Measurements from ENCODE around the gene ZNF516.
A peak's percentile ranks its signal among the peaks of the same experiment; 100 is the strongest.

Gene ZNF516

GRCh38 chr18:76436342-76436741, 58.7 kb downstream of the ZNF516 start:
- intact Hi-C loops (cut with DNase I) = no loop called here

GRCh38 chr18:76435316-76435989, 59.6 kb downstream of the ZNF516 start:
- intact Hi-C loops (cut with DNase I) = no loop called here
- peak in 6 of 42 donors; percentile 23 to 51 (median 41) for DNase-seq

More at GRCh38 chr18:76436342-76436741, 58.7 kb downstream of the ZNF516 start:
- no peak for DNase-seq

GRCh38 chr18:76434452-76434851, 60.6 kb downstream of the ZNF516 start:
- intact Hi-C loops (cut with DNase I) = no loop called here
- DNase-seq = no peak

DNA sequence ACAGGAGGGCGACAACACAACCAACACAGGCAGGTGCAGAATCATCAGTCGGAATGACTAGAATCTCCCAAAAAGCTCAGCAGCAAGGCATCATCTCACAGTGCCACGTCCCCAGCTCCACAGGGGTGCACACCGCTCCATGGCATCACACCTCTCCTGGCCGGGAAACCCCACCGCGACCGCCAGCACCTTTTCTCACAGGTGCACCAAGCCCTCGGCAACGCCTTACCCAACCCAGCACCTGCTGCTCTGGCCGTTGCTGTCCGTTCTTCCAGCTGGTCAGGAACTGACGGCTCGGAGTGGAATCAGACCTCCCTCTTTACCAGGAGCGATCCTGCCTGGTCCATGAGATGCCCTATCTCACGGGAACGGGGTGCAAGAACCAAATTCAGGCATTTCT, 61.3 kb downstream of the ZNF516 start:
- no peak for DNase-seq

GRCh38 chr18:76432970-76433767, 61.9 kb downstream of the ZNF516 start:
- no peak for DNase-seq
- intact Hi-C loops (cut with DNase I) = no loop called here

More for the DNA sequence above, 61.3 kb downstream of the ZNF516 start:
- intact Hi-C loops (cut with DNase I) = no loop called here

DNA sequence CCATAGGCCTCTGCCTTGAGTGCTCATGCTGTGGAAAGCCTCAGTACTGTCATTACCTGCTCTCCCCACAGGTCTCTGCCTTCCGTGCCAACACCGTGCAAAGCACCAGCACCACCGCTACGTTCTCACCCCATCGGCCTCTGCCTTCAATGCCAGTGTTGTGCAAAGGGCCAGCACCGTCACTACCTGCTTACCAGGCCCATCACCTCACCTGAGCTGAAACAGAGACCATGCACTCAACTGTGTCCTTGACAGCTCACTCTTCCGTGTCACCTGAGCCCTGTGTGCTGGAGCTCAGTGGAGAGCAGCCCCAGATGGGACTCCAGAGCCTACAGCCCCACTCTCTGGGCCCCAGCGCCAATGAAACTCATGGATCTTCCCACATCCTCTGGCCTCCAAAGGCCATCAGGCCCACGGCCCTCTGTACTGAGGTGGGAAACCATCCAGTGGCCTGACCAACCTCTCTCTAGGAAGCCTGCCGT, 62.7 kb downstream of the ZNF516 start:
- intact Hi-C loops (cut with DNase I) = no loop called here
- no peak for DNase-seq

DNA sequence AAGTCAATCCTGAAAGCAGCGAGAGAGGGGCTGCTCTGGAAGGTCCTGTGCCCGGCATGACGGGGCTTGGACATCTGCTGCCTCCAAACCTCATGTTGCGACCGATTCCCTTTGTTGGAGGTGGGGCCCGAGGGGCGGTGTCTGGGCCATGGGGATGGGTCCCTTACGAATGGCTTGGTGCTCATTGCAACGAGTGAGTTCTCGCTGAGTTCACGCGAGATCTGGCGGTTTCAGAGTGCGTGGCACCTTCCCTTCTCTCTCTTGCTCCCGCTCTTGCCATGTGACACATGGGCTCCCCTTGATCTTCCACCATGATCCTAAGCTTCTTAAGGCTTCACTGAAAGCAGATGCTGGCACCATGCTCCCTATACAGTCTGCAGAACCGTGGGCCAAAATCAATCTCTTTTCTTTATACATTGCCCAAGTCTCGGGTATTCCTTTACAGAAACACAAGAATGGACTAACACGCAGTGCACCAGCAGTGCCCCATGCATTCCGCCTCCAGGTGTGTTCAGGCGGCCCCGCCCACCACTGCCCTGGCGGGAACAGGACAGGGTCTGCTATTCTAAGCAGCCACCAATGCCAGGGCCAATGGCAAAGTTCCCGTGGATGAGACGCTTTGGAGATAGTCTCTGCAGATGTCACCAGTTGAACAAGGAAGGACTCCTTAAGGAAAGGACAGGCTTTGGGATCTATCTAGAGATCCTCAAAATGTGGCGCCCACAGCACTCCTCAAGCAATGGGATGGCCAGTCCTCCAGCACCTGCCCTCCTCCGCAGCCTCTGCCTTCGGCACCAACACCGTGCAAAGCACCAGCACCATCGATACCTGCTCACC, 63.4 kb downstream of the ZNF516 start:
- intact Hi-C loops (cut with DNase I) = no loop called here
- no peak for DNase-seq

DNA sequence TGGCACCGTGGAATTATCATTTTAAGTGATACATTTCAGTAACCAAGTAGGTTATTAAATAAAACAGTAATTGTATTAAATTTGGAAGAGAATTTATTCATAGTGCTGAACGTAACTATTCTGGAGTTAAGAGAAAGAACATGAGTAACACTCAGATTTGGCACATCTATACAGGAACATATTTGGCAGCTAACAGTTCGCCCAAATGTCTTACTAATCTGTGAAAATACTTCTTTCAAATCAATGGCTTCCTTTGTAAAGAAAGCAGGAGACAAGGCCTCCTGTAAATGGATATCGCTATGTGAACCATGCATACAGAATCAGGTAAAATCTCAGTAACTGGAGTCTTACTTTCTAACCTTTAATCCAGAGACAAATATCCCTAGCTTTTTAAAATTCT, 64.4 kb downstream of the ZNF516 start:
- intact Hi-C loops (cut with DNase I) = no loop called here
- no peak for DNase-seq

- intact Hi-C loops (cut with DNase I) = no loop called here
- peak in 1 of 42 donors; percentile 19 for DNase-seq
These were observed 65.5 kb downstream of the ZNF516 start for GRCh38 chr18:76429262-76430126.

DNA sequence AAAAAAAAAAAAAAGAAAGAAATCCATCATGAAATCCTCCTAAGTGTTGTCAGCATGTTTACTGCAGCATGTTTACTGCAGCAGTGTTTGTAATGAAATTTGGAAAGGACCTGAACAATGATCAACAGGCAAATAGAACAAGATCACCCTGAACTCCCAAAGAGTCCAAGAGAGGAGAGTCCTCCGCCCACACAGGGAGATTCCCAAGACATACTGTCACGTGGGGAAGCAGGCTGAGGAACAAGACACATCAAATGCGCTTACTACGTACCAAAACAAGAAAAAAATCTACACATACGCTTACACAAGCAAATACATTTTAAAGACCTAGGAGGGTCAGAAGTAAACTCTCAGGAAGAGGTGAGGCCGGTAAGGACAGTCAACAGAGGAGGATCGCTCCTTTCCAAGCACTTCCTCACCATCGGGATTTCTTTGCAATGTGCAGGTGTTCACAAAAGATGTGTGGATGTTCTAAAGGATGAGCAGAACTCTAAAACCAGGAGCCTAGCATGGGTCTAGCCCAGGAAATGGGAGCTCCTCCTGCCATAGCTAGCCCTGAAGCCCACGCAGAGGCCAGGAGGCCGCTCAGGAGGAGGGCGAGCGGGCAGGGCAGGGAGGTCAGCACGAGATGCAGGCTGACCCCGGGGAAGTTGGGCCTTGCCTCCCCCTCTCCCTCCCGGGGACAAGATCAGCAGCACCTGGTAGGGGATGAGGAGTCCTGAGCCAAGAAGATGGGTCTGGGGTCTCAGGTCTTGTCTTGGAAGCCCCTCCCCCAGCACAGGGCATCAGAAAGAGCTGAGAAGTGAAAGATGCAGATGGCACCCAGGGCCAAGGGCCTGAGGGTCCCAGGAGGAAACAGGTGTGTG, 66.4 kb downstream of the ZNF516 start:
- no peak for DNase-seq
- intact Hi-C loops (cut with DNase I) = no loop called here

DNA sequence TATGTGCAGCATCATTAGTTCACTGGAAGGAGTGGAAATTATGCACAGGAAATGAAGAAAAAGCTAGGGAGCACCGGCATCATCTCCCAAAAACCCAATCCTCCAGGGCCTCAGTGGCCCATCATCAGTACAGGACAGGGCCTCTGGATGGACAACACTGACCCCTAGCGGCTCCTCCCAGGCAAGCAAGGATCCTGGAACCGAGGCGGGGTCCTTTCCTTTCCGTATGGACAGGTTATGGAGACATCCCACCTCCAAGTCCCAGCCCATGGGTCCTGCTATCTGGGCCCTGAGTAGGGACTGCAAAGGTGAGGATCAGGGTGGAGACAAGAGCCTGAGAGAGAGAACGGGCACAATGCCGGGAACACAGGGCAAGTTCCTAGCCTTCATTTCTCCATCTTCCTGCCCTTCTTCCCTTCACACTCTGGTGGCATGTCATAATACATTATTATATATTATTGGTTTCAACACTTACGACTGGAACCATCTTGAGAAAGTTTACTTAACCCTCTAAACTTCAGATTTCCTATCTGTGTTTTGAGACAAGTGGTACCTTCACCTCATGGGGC, 68.2 kb downstream of the ZNF516 start:
- intact Hi-C loops (cut with DNase I) = no loop called here
- peak in 7 of 42 donors; percentile 15 to 72 (median 42) for DNase-seq

- DNase-seq = peak in 2 of 42 donors; percentile 1 to 10
- intact Hi-C loops (cut with DNase I) = no loop called here
These were observed 69.6 kb downstream of the ZNF516 start for GRCh38 chr18:76425146-76426131.

DNA sequence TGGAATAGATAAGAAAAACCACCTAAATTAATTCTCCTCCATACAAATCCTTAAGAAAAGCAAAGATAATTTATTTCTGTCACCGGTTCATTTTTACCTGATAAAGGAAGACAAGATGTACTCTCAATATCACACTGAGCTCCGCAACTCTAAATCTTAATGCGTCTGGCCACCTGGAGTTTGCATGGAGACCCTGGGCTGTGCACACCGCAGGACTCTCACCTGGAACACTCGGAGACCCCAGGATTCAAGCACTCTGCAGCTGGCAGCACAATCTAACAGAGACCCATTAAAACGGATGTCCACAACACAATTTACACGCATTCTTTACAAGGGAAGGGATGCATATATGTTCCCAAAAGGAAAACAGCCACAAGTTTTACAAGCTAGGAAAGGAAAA, 72.2 kb downstream of the ZNF516 start:
- intact Hi-C loops (cut with DNase I) = no loop called here
- DNase-seq = no peak

GRCh38 chr18:76422121-76422520, 72.9 kb downstream of the ZNF516 start:
- DNase-seq = no peak
- intact Hi-C loops (cut with DNase I) = no loop called here

GRCh38 chr18:76421685-76422078, 73.4 kb downstream of the ZNF516 start:
- DNase-seq = no peak
- intact Hi-C loops (cut with DNase I) = no loop called here

Measured in head of caudate nucleus (tissue), 42 donors.